Measurements from ENCODE around the gene RIMBP2. TPM values are rescaled to one million over a fixed set of nuclear protein-coding genes. Genes with fewer than 3 reads are reported as not detected.
"Not testable (repeated sequence)": the region's sequence is repeated elsewhere in the genome, so short reads cannot be mapped to it uniquely, and the experiment has no call there.

RIMBP2 gene
- total RNA-seq, 1 donor from 2014 or later: not detected

DNA sequence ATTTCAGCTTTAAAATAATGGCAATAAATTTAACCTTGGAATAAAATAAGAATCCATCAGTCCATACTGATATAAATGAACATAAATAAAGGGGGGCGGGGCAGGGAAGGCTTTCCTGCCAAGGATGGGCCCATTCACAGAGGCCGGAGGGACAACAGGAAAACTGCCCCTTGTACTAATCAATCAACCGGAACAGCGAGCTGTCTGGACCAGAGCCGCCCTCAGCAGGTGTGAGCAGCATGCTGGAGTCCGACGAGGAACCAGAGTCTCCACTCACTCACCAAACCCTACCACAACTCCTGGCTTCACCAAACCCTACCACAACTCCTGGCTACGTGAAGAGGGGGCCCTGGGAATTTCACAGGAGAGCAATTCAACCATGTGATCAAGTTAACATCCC lies 51.3 kb downstream of the RIMBP2 start:
- intact Hi-C loops (cut with DNase I): no loop called here
- DNase-seq (ENCODE audit: low spot score): no peak

DNA sequence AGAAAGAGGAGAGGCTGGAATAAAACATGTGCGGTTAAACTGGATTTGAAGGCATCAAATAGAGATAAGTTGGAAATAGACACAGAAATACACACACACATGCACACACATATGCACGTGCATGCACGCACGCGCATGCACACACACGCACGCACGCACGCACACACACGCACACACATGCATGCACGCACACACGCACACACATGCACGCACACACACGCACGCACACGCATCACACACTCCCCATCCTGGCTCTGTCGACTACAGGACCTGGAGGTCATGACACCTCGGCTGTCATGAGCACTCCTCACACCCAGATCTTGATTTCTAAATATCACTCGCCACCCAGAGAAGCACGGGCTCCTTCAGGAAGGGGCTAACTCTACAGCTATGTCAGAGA lies 51.8 kb downstream of the RIMBP2 start:
- DNase-seq (ENCODE audit: low spot score): no peak
- intact Hi-C loops (cut with DNase I): no loop called here

DNA sequence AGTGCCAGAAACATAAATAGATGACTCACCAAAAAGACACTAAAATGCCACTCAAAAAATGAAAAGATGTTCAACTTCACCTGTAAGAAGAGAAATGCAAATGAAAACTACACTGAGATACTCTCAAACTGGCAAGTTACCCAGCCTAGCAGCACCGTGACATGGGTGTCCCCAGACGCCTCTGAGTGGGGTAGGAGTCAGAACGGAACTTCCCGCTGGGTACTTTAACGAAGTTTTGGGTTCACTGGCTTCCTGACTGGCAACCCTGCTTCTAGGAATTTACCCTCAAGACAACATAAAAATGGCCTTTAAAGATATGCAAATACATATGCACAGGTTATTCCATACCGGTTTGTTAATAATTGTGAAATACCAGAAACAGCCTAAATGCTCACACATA lies 52.6 kb downstream of the RIMBP2 start:
- intact Hi-C loops (cut with DNase I): no loop called here
- no peak for DNase-seq (ENCODE audit: low spot score)

DNA sequence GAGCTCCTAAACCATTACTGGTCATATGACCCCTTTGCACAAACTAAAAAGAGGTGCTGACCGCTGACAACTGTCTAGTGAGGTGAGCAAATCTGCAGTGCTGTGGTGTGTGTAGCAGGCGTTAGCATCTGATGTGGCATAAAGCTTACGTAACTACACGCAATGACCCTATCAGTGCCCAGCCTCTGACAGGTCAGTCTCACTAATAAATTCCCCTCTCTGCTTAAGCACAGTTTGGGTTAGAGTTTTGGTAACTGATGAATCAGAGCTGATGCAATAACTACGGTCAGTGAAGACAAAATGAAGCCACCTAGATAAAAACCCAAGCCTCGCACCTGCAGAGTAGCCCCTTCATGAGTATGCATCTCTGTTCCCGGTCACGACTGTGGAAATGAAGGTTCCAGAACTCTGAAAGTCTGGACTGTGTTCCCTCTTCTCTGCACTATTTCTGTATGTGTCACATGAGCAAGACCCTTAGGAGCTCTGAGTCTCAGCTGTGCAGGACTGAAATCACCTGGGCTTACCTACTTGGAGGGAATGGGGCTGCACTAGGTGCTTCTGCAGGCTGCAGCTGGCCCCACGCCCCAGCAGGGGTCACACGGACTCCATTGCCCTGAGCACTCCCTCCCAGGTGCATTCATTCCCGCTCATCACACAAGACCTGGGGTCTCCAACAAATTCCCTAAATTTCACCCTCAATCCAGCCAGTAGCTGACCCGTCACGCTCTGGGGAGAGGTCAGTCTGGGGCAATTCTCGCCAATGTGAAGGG lies 54.4 kb downstream of the RIMBP2 start:
- intact Hi-C loops (cut with DNase I): no loop called here
- DNase-seq (ENCODE audit: low spot score): no peak

DNA sequence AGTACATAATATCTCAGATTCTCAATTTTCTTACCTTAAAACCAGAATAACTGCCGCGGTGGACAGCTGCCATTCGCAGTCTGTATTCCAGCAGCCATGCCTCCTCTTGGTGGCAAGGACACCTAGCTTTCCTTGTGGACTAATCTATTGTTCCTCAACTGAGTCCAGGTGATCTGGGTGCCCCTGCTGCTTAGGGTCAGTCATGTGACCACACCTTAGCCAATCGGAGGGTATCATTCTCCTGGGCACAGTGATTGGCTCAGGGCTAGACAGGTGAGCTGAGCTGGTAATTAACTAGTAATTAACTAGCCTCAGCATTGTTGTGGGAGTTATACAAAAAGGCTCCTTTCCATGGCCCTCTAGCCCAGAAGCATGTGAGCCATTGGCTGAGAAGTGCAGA lies 55.0 kb downstream of the RIMBP2 start:
- DNase-seq (ENCODE audit: low spot score): no peak
- intact Hi-C loops (cut with DNase I): no loop called here

DNA sequence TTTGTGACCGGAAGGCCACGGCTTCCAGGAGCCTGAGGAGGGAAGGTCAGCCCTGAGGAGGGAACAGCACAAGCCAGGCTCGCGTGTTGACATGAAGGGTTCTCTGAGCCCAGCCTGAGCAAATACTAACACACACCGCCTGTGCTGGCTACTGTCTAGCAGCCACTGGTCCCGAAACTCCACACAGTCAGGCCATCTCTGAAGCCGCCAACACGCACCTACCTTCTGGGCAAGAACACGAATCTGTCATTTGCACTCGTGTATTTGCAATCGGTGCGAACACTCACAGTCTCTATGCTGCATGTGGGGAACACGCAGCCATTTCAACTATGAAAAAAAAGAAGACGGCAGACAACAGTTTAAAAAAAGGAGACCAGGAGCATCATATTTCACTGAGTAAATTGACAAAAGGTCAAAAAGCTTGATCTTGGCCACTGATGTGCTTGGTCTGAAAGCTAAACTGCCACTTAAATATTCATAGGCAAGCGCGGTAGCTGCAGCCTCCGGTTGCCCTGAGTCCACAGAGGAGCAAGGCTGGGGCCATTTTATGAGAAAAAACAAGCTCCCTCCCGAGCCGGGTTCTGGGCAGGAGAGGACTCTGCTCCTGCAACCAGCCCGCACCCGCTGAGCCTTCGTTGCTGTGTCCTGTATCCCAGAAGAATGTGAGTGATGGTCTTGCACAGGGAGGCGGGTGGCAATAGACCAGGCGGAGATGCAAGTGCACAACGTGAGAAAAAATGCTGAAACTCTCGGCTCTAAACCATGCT lies 57.8 kb downstream of the RIMBP2 start:
- intact Hi-C loops (cut with DNase I): no loop called here

DNA sequence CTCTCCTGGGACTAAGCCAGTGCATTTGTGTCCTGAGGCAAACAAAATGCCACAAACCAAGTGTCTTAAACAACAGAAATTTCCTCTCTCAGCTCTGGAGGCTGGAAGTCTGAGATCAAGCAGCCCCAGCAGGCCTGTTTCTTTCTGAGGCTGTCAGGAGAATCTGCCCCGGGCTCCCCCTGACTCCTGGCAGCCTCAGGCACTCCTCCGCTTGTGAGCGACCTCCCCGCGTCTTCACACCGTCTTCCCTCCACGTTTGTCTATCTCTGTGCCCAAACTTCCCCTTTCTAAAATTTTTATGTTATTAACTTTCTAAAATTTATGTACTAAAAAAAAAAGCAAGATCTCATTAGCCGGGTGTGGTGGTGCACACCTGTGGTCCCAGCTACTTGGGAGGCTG lies 59.7 kb downstream of the RIMBP2 start:
- intact Hi-C loops (cut with DNase I): no loop called here
- DNase-seq (ENCODE audit: low spot score): no peak

More for the DNA sequence above, 57.8 kb downstream of the RIMBP2 start:
- DNase-seq (ENCODE audit: low spot score): no peak

DNA sequence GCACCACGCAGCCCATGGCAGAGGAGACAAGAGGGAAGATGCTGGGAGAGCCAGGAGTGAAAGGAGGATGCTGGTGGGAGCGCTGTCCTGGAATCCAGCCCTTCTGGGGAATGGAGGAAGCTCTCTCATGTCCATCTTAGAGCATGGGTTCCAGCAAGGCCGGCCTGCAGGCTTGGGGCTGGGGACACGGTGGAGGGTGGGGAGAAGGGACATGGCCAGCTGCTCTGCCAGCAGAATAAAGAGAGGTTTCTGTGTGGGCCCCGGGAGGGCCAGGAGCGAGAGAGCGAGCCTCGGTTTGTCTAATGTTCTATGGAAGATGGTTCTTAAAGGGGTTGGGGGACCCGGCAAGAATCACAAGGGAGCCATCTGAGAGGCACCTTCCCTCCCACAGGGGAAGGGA lies 60.2 kb downstream of the RIMBP2 start:
- intact Hi-C loops (cut with DNase I): no loop called here
- no peak for DNase-seq (ENCODE audit: low spot score)

DNA sequence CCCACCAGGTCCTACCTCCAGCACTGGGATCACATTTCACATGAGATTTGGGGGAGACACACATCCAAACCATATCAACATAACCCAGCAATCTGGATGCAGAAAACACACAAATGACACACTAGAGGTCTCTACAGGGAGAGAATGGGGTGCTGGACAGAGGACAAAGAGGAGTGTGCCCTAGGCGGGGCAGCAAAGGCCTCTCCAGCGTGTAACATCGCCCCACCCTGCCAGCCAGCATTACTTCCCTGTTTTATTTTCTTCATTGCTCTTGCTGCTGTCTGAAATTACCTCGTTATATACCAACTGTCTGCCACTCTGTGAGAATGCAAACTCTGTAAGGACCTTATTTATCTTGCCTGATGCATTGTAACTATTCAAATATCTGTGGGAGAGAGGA lies 61.1 kb downstream of the RIMBP2 start:
- intact Hi-C loops (cut with DNase I): no loop called here
- no peak for DNase-seq (ENCODE audit: low spot score)

DNA sequence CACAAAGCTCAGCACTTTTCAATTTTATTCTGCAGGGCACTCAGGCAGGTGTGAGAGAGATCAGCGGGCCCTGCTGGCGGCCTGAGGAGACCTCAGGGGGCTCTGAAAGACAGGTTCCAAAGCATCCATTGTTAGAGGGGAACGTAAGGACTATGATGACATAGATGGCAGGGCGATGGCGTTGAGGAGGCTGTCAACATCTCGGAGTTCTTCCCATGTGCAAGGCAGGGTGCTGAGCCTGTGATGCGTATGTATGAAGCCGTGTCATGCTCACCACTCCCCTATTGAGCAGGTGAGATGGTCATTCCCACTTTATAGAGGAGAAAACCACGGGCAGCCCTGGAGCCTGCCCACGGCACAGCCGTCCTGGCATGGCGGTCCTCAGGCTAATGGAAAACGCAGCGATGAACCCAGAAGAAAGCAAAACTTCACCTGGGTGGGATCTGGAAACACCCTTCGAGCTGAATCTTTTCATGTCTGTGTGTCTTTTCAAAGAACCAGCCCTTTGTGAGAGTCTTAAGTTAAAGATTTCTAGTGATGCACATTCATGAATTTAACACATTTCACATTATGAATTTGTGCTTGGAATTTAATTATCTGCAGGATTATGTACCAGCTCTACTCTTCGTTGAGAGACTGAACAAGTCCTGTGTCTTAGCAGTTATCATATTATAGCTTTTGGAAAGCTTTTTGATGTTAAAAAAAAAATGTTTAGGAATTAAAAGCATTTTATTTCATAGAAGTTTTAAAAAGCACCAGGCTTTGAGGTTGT lies 64.7 kb downstream of the RIMBP2 start:
- DNase-seq (ENCODE audit: low spot score): no peak
- intact Hi-C loops (cut with DNase I): no loop called here

DNA sequence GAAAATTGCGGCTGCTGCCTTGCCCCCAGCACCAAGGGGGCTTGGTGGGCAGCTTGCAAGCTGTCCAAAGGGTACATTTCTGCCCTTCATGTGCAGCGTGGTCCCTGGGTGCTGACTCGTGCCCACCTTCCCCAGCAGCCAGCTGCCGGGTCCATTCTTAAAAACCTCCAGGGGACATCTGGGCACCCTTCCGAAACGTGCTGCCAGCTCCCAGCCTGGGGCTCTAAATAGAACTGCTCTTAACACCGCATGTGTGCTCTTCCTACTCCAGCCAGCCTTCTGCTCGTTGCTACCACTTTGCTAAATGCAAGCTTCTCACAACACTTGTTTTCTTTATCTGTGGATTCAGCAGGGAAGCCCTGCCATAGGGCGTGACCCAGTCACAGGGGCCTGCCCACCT lies 66.0 kb downstream of the RIMBP2 start:
- intact Hi-C loops (cut with DNase I): no loop called here
- no peak for DNase-seq (ENCODE audit: low spot score)

DNA sequence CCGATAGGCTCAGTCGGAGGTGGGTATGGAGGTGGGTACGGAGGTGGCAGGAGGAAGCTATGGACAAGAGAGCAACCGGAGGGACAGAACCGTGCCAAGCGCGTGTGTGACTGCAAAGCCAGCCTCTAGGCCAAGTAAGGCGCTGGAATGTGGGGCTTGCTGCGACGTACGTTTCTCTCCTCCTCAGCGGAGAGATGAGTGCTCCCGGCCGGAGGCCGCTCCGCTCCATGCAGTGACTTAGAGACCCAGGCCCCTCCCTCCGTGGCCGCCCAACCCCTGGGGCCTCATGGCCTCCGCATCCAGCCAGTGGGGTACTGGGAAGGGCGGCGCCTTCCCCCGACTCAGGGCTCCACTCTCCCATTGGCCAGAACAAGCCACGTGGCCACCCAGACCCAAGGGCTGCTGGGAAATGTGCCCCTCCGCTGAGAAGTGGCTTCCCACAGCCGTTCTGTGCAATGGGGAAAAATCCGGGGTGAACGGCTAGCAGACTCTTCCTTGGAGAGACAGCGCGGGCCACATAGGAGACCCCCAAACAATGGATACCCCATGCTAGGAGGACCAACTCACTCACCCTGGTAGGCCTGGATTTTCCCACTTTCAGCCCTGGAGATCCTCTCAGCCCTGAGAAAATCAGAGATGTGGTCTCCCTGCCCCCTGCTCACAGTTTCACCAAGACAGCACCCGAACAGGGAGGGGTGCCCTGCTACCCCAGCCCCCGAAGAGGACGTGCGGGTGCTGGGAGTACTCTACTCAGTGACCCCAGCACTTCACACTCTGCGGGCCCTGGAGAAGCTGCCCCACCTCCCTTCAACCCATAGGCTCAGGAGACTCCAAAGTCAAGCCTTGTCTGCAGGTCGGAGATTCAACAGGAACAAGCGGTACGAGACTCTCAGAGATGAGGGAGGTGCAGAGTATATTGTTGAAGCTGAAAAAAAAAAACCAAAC lies 66.7 kb downstream of the RIMBP2 start:
- no peak for DNase-seq (ENCODE audit: low spot score)

DNA sequence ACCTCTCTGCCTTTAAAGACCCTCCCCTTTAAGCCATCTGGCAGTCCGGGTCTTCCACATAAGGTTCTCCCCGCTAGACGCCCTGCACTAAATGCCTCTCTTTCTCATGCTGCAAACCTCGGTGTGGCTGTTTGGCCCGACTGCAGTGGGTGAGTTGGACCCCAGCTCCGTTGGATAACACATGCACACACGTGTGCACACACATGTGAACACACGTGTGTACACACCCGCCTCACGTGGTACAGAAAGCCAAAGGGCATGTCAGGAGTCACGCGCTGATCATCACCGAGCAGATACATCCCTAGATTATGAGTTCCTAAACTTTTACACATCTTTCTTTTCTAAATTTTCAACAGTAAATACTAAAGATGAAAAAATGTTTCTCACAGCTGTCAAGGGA lies 68.3 kb downstream of the RIMBP2 start:
- no peak for DNase-seq (ENCODE audit: low spot score)
- intact Hi-C loops (cut with DNase I): no loop called here

More for the DNA sequence above, 66.7 kb downstream of the RIMBP2 start:
- intact Hi-C loops (cut with DNase I): no loop called here

DNA sequence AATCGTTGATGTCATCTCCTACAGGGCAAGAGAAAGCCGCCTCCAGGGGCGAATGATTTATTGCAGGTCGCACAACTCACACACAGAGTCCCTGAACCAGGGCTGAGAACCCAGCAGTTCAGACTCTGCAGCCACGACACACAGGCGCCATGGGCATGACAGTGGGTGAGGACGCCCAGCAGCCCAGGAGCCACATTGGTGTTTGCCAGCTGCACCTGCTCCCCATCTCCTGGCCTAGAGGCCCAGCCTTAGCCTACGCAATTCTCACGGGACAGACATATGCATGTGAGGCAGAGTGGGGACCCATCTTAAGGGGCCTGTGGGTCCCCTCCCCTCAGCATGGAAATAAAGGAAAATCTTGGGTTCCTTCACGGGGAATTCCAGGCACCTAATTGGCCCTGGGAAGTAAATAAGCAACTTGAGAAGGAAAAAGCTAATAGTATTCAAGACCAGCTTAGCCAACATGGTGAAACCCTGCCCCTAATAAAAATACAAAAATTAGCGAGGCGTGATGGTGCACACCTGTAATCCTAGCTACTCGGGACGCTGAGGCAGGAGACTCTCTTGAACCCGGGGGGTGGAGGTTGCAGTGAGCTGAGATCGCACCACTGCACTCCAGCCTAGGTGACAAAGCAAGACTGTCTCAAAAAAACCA lies 69.3 kb downstream of the RIMBP2 start:
- intact Hi-C loops (cut with DNase I): no loop called here
- DNase-seq (ENCODE audit: low spot score): no peak

DNA sequence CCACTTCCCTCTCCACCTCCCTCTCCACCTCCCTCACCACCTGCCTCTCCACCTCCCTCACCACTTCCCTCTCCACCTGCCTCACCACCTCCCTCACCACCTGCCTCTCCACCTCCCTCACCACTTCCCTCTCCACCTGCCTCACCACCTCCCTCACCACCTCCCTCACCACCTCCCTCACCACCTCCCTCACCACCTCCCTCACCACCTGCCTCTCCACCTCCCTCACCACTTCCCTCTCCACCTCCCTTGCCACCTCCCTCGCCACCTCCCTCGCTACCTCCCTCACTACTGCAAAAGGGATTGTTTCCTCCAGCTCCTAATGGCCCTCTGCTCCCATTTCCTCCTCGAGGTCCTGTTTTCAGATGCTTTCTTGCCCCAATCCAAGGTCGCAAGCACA lies 69.9 kb downstream of the RIMBP2 start:
- DNase-seq (ENCODE audit: low spot score); intact Hi-C loops (cut with DNase I): not testable (repeated sequence)

DNA sequence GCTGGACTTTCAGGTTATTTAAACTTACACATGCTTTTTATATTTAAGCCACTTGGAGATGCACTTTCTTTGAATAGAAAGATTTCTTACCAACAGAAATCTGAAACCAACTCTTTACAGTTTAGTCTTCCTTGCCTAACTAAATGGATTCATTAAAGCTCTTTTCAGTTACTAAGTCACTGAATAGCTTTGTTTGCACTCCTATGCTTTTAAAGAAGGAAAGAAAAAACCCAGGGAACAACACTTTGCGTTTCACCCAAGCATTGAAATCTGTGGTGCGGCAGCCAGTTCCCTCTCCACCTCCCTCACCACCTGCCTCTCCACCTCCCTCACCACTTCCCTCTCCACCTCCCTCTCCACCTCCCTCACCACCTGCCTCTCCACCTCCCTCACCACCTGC lies 70.3 kb downstream of the RIMBP2 start:
- intact Hi-C loops (cut with DNase I): no loop called here
- no peak for DNase-seq (ENCODE audit: low spot score)

DNA sequence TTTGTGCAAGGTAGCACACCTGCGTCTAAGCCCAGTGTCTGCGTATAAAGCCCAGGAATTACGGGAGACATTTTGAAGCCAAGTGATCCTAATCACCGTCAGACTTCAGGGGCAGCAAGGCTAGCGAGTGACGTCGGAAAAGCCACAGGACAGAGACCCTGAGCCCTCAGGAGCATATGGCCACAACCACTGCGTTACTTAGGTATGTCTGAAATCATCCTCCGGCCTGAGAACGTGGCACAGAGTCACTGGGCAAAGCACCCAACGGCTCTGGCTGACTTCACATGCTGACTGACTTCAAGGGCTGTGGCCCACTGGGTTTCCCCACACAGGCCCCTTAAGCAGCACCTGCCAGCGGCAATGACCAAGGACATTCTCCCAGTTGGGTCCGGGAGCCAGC lies 71.5 kb downstream of the RIMBP2 start:
- intact Hi-C loops (cut with DNase I): no loop called here
- DNase-seq (ENCODE audit: low spot score): no peak

DNA sequence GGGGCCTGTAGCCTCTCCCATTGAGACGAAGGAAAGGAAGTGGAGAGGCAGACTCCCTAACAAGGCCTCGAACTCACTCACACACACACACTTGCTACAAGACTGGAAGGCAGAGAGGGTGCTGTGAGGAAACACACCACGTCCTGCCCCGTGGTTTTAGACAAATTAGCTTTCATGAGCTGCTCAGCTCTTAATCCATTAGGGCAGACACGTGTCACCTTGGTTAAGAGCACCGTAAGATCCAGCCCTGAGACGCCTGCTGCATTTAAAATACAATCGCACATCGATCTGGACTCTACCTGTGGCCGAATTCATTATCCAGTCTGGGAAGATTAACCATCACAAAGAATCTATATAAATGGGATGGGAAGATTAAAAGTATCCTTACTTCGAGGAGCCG lies 72.0 kb downstream of the RIMBP2 start:
- intact Hi-C loops (cut with DNase I): no loop called here
- no peak for DNase-seq (ENCODE audit: low spot score)

DNA sequence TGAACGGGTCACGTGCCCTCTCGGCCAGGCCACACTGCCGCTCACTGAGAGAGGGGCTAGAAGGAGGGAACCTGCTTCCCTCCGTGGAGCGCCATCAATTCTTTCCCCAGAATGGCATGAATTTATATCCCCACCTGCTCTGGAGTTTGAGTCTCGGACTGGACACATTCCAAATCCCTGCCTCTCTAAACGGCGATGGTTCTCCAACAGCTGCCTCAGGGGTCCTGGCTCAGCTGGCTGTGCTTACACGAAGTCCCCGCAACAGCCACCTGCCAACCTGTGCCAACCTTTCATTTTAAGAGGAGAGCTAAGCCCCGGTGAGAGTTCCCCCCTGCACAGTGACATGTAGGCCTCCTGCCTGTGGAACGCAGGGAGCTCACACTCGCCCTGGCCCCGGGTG lies 73.2 kb downstream of the RIMBP2 start:
- no peak for DNase-seq (ENCODE audit: low spot score)
- intact Hi-C loops (cut with DNase I): no loop called here

All from cardiac septum (tissue), 1 donor.